PFSK-1 (cell line): ENCODE data around the gene CD274.

Source experiments
- FOXP2 ChIP-seq: optimal IDR thresholded peaks from 2 replicates; pipeline ENCODE3; 2011; ENCODE audit warnings: borderline replicate concordance, control low read depth, inconsistent platforms; ENCODE audit not compliant: insufficient read depth; ENCODE audit errors: extremely low read length, extremely low read depth
- POLR2AphosphoS5 ChIP-seq: IDR thresholded peaks from 2 replicates; pipeline ENCODE4 v1.6.1; 2012; ENCODE audit warnings: low read depth, mild to moderate bottlenecking, control low read depth, low read length, moderate library complexity
- SIN3A ChIP-seq: IDR thresholded peaks from 2 replicates; pipeline ENCODE4 v1.6.1; 2012; ENCODE audit warnings: mild to moderate bottlenecking, low read length, moderate library complexity, borderline replicate concordance; ENCODE audit not compliant: insufficient read depth
- TAF1 ChIP-seq: IDR thresholded peaks from 2 replicates; pipeline ENCODE4 v1.6.1; 2012; ENCODE audit warnings: low read length, control low read depth, borderline replicate concordance; ENCODE audit not compliant: insufficient read depth
- TF ChIP-seq, protein P1 (sequence below), 2 experiments: IDR thresholded peaks; 2 replicates each; pipeline versions ENCODE4 v1.6.1 to v1.8.0; 2011 to 2012; ENCODE audit warnings: low read depth in 2 of 2, low read length in 2 of 2, control low read depth in 1 of 2, inconsistent platforms in 1 of 2, mild to moderate bottlenecking in 1 of 2, moderate library complexity in 1 of 2; ENCODE audit not compliant: insufficient read depth in 1 of 2

Gene CD274

DNA sequence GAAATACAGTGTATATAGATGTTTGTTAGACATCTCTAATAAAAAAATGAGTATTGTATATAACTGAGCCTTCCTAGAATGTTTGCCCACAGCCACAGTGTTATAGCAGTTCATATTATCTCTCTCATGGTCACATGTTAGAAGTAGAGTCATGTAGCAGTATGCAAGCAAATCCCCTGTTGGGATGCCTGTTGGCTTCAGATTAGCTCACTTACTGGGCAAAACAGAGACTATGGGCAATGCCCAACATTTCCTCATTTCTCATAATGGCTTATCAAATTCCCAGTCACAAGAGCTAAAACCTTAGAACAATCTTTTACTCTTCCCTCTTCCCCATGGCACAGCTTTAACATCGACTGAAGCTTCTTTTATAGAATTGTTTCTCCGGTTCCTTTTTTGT, 33.0 kb downstream of the CD274 start:
- TF ChIP-seq TAF1 (no peak), FOXP2 (no peak), POLR2AphosphoS5 (no peak), SIN3A (no peak)
- TF ChIP-seq, protein P1, sequence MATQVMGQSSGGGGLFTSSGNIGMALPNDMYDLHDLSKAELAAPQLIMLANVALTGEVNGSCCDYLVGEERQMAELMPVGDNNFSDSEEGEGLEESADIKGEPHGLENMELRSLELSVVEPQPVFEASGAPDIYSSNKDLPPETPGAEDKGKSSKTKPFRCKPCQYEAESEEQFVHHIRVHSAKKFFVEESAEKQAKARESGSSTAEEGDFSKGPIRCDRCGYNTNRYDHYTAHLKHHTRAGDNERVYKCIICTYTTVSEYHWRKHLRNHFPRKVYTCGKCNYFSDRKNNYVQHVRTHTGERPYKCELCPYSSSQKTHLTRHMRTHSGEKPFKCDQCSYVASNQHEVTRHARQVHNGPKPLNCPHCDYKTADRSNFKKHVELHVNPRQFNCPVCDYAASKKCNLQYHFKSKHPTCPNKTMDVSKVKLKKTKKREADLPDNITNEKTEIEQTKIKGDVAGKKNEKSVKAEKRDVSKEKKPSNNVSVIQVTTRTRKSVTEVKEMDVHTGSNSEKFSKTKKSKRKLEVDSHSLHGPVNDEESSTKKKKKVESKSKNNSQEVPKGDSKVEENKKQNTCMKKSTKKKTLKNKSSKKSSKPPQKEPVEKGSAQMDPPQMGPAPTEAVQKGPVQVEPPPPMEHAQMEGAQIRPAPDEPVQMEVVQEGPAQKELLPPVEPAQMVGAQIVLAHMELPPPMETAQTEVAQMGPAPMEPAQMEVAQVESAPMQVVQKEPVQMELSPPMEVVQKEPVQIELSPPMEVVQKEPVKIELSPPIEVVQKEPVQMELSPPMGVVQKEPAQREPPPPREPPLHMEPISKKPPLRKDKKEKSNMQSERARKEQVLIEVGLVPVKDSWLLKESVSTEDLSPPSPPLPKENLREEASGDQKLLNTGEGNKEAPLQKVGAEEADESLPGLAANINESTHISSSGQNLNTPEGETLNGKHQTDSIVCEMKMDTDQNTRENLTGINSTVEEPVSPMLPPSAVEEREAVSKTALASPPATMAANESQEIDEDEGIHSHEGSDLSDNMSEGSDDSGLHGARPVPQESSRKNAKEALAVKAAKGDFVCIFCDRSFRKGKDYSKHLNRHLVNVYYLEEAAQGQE (IDR thresholded peaks at IDR 0.05; ENCODE audit: insufficient read depth in 1 of 2, low read depth in 2 of 2, low read length in 2 of 2): no peak

GRCh38 chr9:5485378-5486085, 35.2 kb downstream of the CD274 start:
- TF ChIP-seq FOXP2 (no peak), POLR2AphosphoS5 (no peak), TAF1 (no peak), SIN3A (no peak)
- TF ChIP-seq, protein P1 (IDR thresholded peaks at IDR 0.05; ENCODE audit: insufficient read depth in 1 of 2, low read depth in 2 of 2, low read length in 2 of 2): no peak

GRCh38 chr9:5486988-5487387, 36.6 kb downstream of the CD274 start:
- TF ChIP-seq POLR2AphosphoS5 (no peak), SIN3A (no peak), TAF1 (no peak), FOXP2 (no peak)
- TF ChIP-seq, protein P1 (IDR thresholded peaks at IDR 0.05; ENCODE audit: insufficient read depth in 1 of 2, low read depth in 2 of 2, low read length in 2 of 2): no peak

DNA sequence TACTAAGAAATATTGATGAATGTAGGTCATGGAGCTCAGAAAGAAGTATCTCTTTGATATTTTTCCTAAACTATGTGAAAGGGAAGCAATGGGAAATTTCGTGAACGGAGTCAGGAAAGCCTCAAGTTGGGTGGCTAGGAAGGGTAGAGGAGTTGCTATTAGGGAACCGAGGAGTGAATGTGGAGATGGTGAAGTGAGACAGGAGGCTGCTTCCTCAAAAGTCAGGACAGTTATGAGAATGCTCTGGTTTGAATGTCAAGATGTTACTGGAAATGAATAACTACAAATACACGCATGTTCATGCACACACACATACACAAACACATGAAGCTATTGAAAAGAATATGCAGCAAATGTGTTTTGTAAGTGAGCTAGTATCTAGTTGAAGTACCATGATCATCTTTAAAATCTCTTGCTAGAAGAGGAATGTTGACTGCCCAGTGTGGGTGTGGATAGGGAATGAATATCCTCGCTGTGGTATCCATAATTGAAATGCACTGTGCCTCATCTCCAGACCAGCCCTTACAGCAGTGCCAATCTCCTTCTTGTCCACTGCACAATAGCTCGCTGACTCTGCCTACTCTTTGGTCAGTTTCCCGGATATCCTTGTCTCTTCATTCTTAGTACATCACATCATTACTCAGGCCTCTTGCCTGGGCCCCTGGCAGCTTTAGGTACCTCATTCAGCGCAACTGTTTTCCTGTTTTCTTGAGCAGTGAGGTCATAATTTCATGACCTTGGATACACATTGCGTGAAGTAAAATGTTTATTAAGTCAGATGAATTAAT, 38.1 kb downstream of the CD274 start:
- TF ChIP-seq, protein P1 (IDR thresholded peaks at IDR 0.05; ENCODE audit: insufficient read depth in 1 of 2, low read depth in 2 of 2, low read length in 2 of 2): no peak
- no peak for TF ChIP-seq POLR2AphosphoS5
- TF ChIP-seq SIN3A: no peak
- TF ChIP-seq FOXP2: no peak
- TF ChIP-seq TAF1: no peak
